ENCODE data around the gene SCUBE3.

Gene SCUBE3

DNA sequence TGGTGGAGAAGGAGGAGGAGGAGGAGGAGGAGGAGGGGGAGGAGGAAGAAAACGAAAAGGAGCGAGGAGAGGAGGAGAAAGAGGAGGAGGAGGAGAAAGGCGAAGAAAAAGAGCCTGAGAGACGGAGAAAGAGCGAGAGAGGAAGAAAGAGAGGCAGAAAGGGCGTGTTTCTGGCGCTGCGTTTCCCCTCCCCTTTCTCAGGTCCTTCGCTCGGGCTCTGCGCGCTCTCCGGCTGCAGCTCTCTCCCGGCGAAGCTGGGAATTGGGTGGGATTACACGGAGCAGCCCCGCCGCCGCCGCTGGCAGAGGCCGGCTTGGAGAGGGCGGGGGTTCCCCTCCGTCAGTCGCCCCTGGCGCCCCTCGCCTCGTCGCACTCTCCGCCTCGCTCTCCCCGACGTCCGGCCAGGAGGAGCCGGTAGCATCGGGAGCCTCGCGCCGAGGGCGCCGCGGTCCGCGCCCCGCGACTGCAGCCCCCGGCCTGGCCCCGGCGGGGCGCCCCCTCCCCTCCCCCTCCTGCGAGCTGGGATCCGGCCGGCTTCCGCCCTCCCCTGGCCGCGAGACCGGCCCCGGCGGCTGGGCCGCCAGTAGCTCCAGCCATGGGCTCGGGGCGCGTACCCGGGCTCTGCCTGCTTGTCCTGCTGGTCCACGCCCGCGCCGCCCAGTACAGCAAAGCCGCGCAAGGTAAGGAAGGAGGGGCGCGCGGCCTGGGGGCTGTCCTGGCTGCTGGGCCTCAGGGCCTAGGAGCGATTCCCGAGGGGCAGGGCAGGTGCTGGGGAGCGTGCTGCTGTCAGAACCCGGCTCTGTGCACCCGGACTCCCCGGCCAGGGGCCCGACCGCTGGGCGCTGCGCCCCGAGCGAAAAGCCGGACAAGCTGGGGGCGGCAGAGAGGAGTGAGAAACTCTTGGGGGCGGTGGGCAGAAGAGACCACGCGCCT is at the start of gene SCUBE3:
TSS of gene SCUBE3 (plus strand) at position 133 of the 933 bp plus-strand sequence. CDS start at position 596, 463 bp downstream.
- DNase-seq, result peak; percentile 57

DNA sequence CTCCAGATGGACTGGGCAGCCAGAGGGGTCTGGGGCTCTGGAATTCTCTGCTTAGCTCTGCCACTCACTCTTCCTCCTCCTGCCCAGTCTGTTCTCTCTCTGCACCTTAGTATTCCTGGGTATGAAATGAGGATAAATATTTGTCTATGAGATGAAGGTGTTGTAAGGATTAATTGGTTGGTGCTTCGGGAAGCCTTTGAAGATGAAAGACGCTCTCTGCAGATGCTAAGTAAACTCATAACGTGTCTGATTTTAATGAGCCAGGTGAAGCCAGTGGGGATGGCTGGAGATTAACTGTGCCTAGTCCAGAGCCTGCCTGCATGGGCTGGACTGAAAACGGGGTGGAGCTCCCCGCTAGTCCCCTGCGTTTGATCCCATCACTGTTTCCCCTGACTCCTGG is 49.5 kb upstream of the SCUBE3 start:
- DNase-seq, result no peak

GRCh38 chr6:35164868-35165267 is 48.9 kb upstream of the SCUBE3 start:
- no peak for DNase-seq

GRCh38 chr6:35165630-35166071 is 48.1 kb upstream of the SCUBE3 start:
- no peak for DNase-seq

DNA sequence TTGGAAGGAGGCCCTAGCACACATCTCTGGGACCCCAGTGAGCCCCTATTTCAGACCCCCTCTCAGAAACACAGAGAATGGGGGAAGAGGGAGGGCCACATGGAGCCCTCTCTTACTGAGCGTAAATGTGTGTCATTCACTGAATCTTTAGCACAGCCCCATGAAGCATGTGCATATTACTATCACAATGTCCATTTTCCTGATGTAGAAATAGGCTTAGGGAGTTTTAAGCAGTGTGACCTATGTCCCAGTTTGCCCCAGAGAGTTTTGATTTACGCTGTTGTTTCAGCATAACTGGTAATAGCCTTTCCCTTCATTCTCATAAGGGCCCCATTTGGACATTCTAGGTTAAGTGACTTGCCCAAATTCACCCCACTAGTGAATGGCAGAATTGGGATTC is 47.6 kb upstream of the SCUBE3 start:
- DNase-seq, result no peak

- DNase-seq, result no peak
These were observed 47.2 kb upstream of the SCUBE3 start for GRCh38 chr6:35166520-35166919.

DNA sequence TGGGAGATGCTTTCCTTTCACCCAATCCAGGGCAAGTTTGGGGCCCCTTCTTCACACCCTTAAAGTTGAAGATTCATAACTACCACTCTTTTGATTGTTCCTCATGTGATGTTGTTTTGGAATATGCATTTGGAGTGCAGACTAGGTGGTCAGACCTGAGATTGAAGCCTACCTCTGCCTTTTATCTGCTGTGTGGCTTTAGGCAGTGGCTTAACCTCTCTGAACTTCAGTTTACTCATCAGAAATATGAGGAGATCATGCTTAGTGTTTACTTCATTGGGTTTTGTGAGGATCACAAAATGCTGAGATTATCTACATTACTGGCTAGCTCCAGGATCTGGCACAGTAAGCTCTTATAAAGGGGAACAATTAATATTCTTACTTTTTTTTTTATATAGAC is 46.3 kb upstream of the SCUBE3 start:
- DNase-seq, result no peak

- DNase-seq, result no peak
These were observed 45.3 kb upstream of the SCUBE3 start for GRCh38 chr6:35168461-35168861.

GRCh38 chr6:35170166-35170565 is 43.6 kb upstream of the SCUBE3 start:
- DNase-seq, result peak; percentile 81

- peak; percentile 49 for DNase-seq
These were observed 42.9 kb upstream of the SCUBE3 start for GRCh38 chr6:35170891-35171290.

DNA sequence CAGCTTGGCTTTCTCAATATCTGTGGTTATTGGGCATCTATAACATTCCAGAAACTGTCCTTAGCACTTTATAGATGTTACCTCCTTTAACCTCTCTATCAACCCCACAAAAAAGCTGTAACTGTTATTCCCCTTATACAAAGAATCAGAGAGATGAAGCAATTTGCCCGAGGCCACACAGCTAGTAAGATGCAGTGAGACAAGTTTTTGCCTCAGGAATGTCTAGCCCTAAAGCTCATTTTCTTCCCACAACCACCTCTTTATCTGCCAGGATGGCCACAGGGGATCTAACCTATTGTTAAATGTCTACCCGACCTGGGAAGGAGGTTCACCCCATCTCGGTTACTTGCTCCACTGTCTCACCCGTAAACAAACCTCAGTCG is 40.7 kb upstream of the SCUBE3 start:
- peak; percentile 68 for DNase-seq

DNA sequence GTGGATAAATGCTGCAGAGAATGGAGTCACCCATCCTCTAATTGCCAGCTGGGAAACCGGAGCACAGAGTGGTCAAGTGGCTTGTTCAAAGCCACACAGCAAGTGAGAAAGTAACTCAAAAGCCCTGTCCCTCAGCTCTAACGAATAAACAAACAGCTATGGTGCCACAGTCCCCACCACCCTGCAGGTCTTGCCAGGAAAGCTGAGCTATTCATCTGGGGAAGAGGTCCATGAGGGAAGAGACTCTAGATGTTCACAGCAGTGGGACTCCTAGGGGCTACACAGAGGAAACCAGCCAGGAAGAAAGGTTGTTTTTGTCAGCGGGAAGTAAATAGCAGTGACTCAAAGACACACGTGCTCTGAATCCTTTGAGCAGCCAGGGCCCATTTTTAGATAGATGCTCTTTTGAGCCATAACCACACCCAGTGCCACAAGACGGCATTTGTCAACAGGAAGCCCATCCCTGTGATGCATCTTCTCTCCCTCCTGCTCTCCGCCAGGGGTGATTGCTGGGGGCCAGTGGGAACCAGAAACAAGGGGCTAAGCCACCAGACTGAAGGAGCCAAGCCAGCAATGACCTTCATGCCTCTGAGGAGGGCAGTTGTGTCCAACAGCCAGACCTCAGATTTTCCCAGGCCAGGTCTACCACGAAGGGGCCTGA is 40.2 kb upstream of the SCUBE3 start:
- DNase-seq, result peak; percentile 49

DNA sequence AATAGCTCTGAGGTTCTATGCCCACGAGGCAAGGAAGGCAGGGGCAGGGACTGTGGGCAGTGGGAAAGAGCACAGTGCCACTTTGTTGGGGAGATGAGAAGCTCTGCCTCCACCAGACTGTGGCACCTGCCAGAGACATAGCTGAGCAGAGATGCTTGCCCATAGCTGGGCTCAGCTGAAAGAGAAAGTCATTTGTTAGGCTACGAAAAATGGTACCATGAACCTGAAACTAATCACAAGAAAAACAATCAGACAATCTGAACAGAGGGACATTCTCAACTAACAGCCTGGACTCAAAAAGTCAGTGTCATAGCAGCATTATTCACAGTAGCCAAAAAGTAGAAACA is 39.7 kb upstream of the SCUBE3 start:
- DNase-seq, result no peak

GRCh38 chr6:35174501-35174900 is 39.3 kb upstream of the SCUBE3 start:
- no peak for DNase-seq

DNA sequence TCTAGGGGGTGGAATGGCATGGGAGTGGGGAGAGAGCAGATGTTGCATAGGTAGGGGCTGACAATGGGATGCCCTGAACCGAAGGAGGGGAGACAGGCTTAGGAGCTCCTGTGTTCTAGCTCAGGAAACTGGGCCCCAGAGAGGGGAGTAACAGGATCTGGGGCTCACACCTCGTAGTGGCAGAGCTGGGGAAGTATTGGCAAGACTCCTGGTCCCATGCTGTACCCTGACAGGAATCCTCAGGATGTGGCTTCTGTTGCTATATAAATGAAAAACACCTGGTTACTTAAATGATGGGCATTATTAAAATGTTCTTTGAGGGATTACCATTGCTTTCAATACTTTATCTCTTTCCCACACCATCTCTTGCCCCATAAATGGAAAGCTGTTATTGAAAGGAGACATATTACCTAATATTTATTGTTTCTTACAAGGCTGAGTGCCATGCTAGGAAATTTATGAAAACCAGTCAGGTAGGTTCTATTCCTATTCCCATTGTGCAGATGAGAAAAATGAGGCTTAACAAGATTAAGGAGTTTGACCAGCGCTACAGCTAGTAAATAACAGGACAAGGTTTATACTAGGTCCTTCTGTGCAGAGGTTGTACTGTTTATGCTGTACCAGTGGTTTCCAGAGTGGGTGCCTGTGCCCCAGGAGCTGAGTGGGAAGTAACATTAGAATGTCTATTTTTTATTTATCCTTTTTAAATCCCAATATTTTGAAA is 37.3 kb upstream of the SCUBE3 start:
- no peak for DNase-seq

- no peak for DNase-seq
These were observed 36.6 kb upstream of the SCUBE3 start for GRCh38 chr6:35177157-35177556.

- peak; percentile 83 for DNase-seq
These were observed 36.2 kb upstream of the SCUBE3 start for GRCh38 chr6:35177596-35177995.

DNA sequence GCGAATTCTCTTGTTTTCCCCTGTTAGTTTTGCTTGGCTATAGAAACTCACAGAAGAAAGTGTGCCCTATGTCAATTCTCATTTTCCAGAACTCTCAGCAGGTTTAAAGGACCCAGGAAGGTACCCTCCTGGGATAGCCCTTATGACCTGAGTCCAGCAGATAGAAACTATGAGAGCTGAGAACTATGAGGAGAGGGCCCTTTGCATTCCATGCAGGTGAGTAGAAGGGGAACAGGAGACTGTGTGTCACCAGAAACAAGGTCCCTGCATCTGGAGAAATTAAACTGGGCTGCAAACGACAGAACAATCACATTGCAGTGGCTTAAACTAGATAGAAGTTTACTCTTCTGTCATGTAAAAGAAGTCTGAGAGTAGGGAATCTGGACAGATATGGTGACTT is 35.7 kb upstream of the SCUBE3 start:
- DNase-seq, result no peak

DNA sequence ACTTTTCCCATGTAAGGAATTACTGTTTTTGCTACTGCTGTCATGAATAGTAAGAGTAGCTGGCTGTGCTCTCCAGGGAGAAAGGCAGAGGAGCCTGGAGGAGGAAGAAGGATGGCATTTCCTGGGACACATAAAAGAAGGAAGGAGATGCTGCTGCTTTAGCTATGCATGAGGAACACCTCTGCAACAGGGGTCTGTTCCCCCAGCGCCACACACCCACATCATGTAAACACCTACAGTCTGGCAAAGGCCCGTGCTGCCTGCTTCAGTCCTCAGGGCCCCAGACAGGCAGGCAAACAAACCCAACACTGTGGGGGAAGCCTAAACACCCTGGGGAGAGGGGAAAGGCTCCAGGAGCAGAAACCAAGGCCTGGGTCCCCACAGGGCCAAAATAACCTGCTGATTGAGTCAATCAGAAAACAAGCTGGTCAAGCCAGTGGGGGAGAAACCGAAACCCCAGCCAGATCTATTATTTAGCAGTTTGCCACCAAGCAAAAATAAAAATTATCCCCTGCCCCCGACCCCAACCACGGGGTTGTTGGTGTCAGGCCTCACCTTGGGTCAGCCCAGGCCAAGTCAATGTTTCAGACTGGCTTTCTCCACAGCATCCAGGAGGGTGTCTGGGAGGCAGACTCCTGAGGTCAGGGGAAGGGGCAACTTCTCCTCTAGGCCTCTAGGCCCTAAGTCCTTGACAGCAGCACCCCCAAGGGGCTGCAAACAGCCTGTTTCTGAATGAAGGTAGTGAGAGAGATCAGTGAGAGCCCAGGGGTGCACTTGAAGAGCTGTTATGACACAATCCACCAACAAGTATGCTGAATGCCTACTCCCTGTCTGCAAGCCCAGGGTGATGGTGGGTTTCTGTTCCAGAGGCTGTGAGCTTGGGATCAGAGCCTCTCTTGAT is 34.6 kb upstream of the SCUBE3 start:
- DNase-seq, result no peak

DNA sequence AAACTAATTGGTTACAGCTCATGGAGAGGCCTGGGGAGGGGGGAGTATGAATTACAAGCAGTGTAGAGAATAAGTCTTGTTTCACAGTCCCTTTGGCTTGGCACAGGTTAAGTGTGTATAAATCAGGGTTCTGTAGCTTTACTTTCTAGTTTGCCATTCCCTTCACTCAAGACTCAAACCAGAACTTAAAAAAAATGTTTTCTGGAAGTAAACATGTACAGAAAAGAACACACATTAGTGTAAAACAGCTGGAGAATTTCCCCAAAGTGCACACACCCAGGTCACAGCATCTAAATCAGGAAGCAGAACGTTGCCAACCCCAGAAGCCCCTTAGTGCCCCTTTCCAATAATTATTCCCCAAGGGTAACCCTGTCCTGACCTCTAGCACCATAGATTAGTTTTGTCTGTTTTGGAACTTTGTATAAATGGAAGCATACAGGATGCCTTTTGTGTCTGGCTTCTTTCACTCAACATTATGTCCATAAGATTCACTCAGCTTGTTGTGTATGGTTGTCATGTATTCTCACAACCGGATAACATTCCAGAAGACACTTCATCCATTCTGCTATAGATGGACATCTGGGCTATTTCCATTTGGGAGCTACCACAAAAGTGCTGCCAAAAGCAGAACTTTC is 33.7 kb upstream of the SCUBE3 start:
- DNase-seq, result no peak

GRCh38 chr6:35181308-35181932 is 32.3 kb upstream of the SCUBE3 start:
- peak; percentile 88 for DNase-seq
